B cell (primary cell): ENCODE data around the gene SMU1. TPM values are rescaled to one million over a fixed set of nuclear protein-coding genes. Genes with fewer than 3 reads are reported as not detected.

Experiments
- ATAC-seq: fragments of 200-7000 bp; cut with Tn5 transposase; one replicate; pipeline ENCODE4 v1.10.0; 2021; ENCODE audit warnings: low read depth, mild to moderate bottlenecking, moderate number of reproducible peaks, moderate library complexity
- CTCF ChIA-PET: fragments of 350-600 bp; sonication (Branson Sonifier 250); formaldehyde crosslinking; loops from one replicate; lab custom pipeline; 2021; ENCODE audit warnings: antibody characterized with exemption, inconsistent platforms; lab: Charles Lee
- POLR2A ChIA-PET: fragments of 350-600 bp; sonication (Branson Sonifier 250); formaldehyde crosslinking; loops from one replicate; lab custom pipeline; 2021; ENCODE audit warnings: antibody characterized with exemption; lab: Charles Lee
- DNase-seq: peaks from one replicate; pipeline ENCODE4 v3.0.0; 2013
- H2AFZ ChIP-seq: 2 replicates; pipeline ENCODE4 v1.6.1; 2012; ENCODE audit warnings: mild to moderate bottlenecking, low read depth, low read length; ENCODE audit not compliant: insufficient read depth, poor library complexity, severe bottlenecking
- H3K27ac ChIP-seq, 2 donors: 1 replicate in 1 of 2; 2 replicates in 1 of 2; pipeline ENCODE4 v1.5.1; 2012 to 2013; ENCODE audit warnings: low read length in 2 of 2, mild to moderate bottlenecking in 2 of 2, moderate library complexity in 1 of 2
- H3K27me3 ChIP-seq, 4 experiments: fragments of 200-600 bp in 1 of 4; sonication (generic) in 1 of 4; replicated peaks in 1 of 4; 1 replicate in 2 of 4; 2 replicates in 2 of 4; pipeline versions ENCODE4 v1.6.1 to v1.7.0; 2013 to 2016; ENCODE audit warnings: low read length in 3 of 4, mild to moderate bottlenecking in 2 of 4, mixed read lengths in 1 of 4, moderate library complexity in 1 of 4; ENCODE audit not compliant: insufficient read depth in 4 of 4, control insufficient read depth in 3 of 4; ENCODE audit errors: control extremely low read depth in 1 of 4
- H3K36me3 ChIP-seq, 2 experiments: replicated peaks in 1 of 2; 1 replicate in 1 of 2; 2 replicates in 1 of 2; pipeline versions ENCODE4 v1.6.1 to v1.7.1; 2013; ENCODE audit warnings: low read length in 1 of 2; ENCODE audit not compliant: insufficient read depth in 2 of 2, control insufficient read depth in 1 of 2; ENCODE audit errors: control extremely low read depth in 1 of 2, extremely low read depth in 1 of 2
- H3K4me1 ChIP-seq, 2 donors: fragments of 200-600 bp in 1 of 2; sonication (generic) in 1 of 2; 1 replicate in 1 of 2; 2 replicates in 1 of 2; pipeline versions ENCODE4 v1.5.1 to v1.6.1; 2013 to 2017; ENCODE audit warnings: low read length in 2 of 2; ENCODE audit not compliant: control insufficient read depth in 2 of 2, insufficient read depth in 2 of 2
- H3K4me2 ChIP-seq: replicated peaks from 2 replicates; pipeline ENCODE3; 2012; ENCODE audit warnings: mild to moderate bottlenecking, low read depth, low read length; ENCODE audit not compliant: poor library complexity, severe bottlenecking
- H3K4me3 ChIP-seq, 5 experiments: fragments of 200-600 bp in 1 of 5; sonication (generic) in 1 of 5; 1 replicate in 3 of 5; 2 replicates in 2 of 5; pipeline versions ENCODE4 v1.5.1 to v1.7.0; 2011 to 2016; ENCODE audit warnings: low read length in 4 of 5, mild to moderate bottlenecking in 4 of 5, low read depth in 2 of 5, control low read depth in 1 of 5, moderate library complexity in 1 of 5; ENCODE audit not compliant: insufficient read depth in 1 of 5; ENCODE audit errors: control extremely low read depth in 1 of 5, extremely low read depth in 1 of 5
- H3K79me2 ChIP-seq: fragments of 200-600 bp; sonication (generic); one replicate; pipeline ENCODE4 v1.6.0; 2016; ENCODE audit warnings: low read length; ENCODE audit not compliant: control insufficient read depth, insufficient read depth
- H3K9ac ChIP-seq: fragments of 200-600 bp; sonication (generic); 2 replicates; pipeline ENCODE4 v1.6.1; 2017; ENCODE audit warnings: mild to moderate bottlenecking, low read length, moderate library complexity
- H3K9me3 ChIP-seq, 3 donors: one replicate each; pipeline versions ENCODE4 v1.6.1 to v1.7.1; 2013; ENCODE audit warnings: low read length in 2 of 3; ENCODE audit not compliant: control insufficient read depth in 2 of 3, insufficient read depth in 1 of 3; ENCODE audit errors: control extremely low read depth in 1 of 3
- H4K20me1 ChIP-seq: 2 replicates; pipeline ENCODE4 v1.6.0; 2012; ENCODE audit warnings: mild to moderate bottlenecking, low read length; ENCODE audit not compliant: insufficient read depth, control insufficient read depth, poor library complexity, severe bottlenecking
- H3K27ac Mint-ChIP-seq: one replicate; pipeline ENCODE4 v1.8.0; 2021; ENCODE audit warnings: mixed read lengths
- H3K27me3 Mint-ChIP-seq: one replicate; pipeline ENCODE4 v1.8.0; 2021; ENCODE audit warnings: mixed read lengths
- H3K4me1 Mint-ChIP-seq: one replicate; pipeline ENCODE4 v1.8.0; 2021; ENCODE audit warnings: mixed read lengths
- H3K4me3 Mint-ChIP-seq: one replicate; pipeline ENCODE4 v1.8.0; 2021; ENCODE audit warnings: mixed read lengths
- H3K9me3 Mint-ChIP-seq: one replicate; pipeline ENCODE4 v1.8.0; 2022; ENCODE audit warnings: mixed read lengths; ENCODE audit not compliant: insufficient read depth
- EZH2 ChIP-seq: IDR thresholded peaks from 2 replicates; pipeline ENCODE4 v1.6.1; 2012; ENCODE audit warnings: borderline replicate concordance, low read depth, mild to moderate bottlenecking, moderate library complexity, low read length; ENCODE audit not compliant: insufficient read depth, poor library complexity, severe bottlenecking
- WGBS: methylation state at CpG from one replicate; pipeline ENCODE4 v1.1.5; 2013; ENCODE audit warnings: missing lambda C conversion rate; ENCODE audit not compliant: insufficient coverage; 5-methylcytosine and 5-hydroxymethylcytosine counted together
- intact Hi-C: fragments of 100-400 bp; cut with micrococcal nuclease; formaldehyde crosslinking; loops from one replicate; pipeline ENCODE4 v1.10.0; 2022
- polyA plus RNA-seq: library from polyadenylated mRNA; depleted of rRNA; stranded (reverse); fragments of >200 nt; gene quantifications from 2 replicates; pipeline ENCODE4 v1.2.3, GENCODE V29; 2012
- total RNA-seq, 2 donors: library from RNA; stranded (reverse); fragments of 120-200 nt in 1 of 2; gene quantifications; 1 replicate in 1 of 2; 2 replicates in 1 of 2; pipeline versions ENCODE4 v1.2.3 to v1.2.4, GENCODE V29; 2013 to 2022
- TF ChIP-seq, protein P1 (sequence below): fragments of 200-600 bp; IDR thresholded peaks from one replicate; pipeline ENCODE4 v1.8.0; 2022; ENCODE audit warnings: antibody characterized with exemption, mild to moderate bottlenecking

Gene SMU1
- total and polyA plus RNA-seq, 2 donors (not counting 1 experiment from before 2014, with no cell fraction given) = 6.2 to 26.3 TPM

GRCh38 chr9:33029231-33029786, 47.2 kb downstream of the SMU1 start:
- TF ChIP-seq, protein P1, sequence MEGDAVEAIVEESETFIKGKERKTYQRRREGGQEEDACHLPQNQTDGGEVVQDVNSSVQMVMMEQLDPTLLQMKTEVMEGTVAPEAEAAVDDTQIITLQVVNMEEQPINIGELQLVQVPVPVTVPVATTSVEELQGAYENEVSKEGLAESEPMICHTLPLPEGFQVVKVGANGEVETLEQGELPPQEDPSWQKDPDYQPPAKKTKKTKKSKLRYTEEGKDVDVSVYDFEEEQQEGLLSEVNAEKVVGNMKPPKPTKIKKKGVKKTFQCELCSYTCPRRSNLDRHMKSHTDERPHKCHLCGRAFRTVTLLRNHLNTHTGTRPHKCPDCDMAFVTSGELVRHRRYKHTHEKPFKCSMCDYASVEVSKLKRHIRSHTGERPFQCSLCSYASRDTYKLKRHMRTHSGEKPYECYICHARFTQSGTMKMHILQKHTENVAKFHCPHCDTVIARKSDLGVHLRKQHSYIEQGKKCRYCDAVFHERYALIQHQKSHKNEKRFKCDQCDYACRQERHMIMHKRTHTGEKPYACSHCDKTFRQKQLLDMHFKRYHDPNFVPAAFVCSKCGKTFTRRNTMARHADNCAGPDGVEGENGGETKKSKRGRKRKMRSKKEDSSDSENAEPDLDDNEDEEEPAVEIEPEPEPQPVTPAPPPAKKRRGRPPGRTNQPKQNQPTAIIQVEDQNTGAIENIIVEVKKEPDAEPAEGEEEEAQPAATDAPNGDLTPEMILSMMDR = no peak
- no peak for TF ChIP-seq EZH2
- intact Hi-C loops = loop anchor here (5.0 to 10.0 kb wide), 4 partner anchors 113 to 785 kb away; partner anchors contain the start of genes NOL6 and UBE2R2
- Histone ChIP-seq H3K9ac (no peak overlapping the region), H3K27me3 (no peaks in the 10 kb centered on the region), H2AFZ (no peak overlapping the region), H3K9me3 (no peaks in the 10 kb centered on the region), H3K4me2 (no peak overlapping the region), H3K4me3 (no peak overlapping the region), H3K4me1 (peaks cover 13 to 25% of the 10 kb centered on the region in 2 donors), H3K27ac (no peak overlapping the region), H4K20me1 (peaks cover 84% of the 10 kb centered on the region), H3K79me2 (peaks cover 57% of the 10 kb centered on the region), H3K36me3 (peaks cover 17 to 78% of the 10 kb centered on the region in 2 experiments)
- POLR2A ChIA-PET = no interaction called here
- WGBS = 100% methylated on average over 2 of the region's 4 CpGs
- Mint-ChIP-seq H3K27me3 (no peaks in the 10 kb centered on the region), H3K9me3 (no peaks in the 10 kb centered on the region), H3K4me1 (peaks cover 40% of the 10 kb centered on the region), H3K4me3 (no peak overlapping the region), H3K27ac (no peak overlapping the region)
- CTCF ChIA-PET = no interaction called here
- DNase-seq (no peak), ATAC-seq (no peak)
